ENCODE results near the gene CR1. TPM values are rescaled to one million over a fixed set of nuclear protein-coding genes. Genes with fewer than 3 reads are reported as not detected.
"Not testable (repeated sequence)": the region's sequence is repeated elsewhere in the genome, so short reads cannot be mapped to it uniquely, and the experiment has no call there.

The CR1 gene
- total RNA-seq, 2 experiments from 2014 or later: 0.18 TPM; not detected in 1

DNA sequence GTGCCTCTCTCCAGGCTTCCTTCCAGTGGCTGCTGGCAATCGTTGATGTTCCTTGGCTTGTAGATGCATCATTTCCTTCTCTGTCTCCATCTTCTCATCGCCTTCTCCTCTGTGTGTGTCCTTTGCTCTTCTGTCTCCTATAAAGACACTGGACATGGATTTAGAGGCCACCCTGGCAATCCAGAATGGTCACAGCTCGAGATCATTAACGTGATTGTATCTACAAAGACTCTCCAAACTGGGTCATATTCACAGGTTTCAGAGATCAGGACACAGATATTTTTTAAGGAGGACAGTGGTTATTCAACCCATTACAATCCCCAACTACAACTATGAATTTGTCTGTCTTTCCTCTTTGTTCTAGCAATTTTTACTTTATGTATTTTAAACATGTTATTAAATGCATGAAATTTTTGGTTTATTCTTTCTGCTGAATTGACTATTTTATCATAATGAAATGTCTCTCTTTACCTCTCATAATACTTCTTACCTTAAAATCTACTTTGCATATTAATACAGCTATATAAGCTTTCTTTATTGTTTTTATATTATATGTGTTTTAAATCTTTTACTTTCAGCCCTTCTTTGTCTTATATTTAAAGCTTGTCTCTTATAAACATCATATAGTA, 22.8 kb downstream of the CR1 start:
- Mint-ChIP-seq H3K4me1 (no peaks in the 10 kb centered on the region), H3K27me3 (peaks cover 10% of the 10 kb centered on the region), H3K36me3 (no peaks in the 10 kb centered on the region), H3K9me3 (ENCODE audit: low read depth) (no peaks in the 10 kb centered on the region), H3K27ac (no peak overlapping the region), H3K4me3 (no peak overlapping the region)
- ATAC-seq: no peak
- CTCF ChIA-PET: no interaction called here
- DNase-seq: no peak

DNA sequence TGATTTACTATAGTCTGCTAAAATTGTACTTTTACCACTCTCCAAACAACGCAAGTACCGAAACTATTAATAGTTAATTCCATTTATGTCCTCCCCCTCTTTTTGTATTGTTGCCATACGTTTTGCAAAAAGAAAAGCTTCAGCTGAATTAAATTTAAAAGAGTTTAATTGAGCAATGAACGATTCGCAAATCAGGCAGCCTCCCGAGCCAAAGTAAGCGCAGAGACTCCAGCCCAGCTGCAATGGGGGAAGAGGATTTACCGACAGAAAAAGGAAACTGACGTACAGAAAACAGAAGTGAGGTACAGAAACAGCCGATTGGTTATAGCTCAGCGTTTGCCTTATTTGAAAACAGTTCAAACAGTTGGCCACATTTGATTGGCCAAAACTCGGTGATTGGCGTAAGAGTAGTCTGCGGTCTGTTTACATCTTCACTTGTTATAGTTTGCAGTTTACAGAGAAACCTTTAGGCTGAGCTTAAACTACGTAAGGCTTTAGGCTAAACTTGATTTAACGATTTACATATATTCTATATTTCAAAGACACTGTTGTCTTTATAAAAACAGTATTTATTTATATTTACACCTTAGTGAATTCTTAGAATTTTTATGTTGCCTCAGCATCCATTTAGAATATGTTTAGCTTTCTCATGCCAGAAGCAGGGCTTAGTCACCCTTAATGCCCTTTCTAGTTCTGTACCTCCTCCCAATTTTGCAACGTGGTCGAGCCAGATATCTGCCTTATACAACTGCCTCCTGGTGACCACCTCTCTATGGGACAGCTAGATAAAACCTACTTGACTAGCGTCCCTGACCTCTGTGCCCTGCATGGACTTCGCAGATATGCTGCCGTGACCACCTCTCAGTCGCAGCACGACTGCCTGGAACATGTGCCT, 23.8 kb downstream of the CR1 start:
- no peak overlapping the region for H3K27ac Mint-ChIP-seq
- CTCF ChIA-PET: interaction anchor here (1.2 kb wide), 1 partner anchor 470 kb away, joined by 3 read pairs; no protein-coding TSS in a partner anchor
- no peak for ATAC-seq
- H3K27me3 Mint-ChIP-seq: peaks cover 16% of the 10 kb centered on the region
- no peaks in the 10 kb centered on the region for H3K36me3 Mint-ChIP-seq
- no peaks in the 10 kb centered on the region for H3K9me3 Mint-ChIP-seq (ENCODE audit: low read depth)
- no peak for DNase-seq
- H3K4me3 Mint-ChIP-seq: no peak overlapping the region
- no peaks in the 10 kb centered on the region for H3K4me1 Mint-ChIP-seq

DNA sequence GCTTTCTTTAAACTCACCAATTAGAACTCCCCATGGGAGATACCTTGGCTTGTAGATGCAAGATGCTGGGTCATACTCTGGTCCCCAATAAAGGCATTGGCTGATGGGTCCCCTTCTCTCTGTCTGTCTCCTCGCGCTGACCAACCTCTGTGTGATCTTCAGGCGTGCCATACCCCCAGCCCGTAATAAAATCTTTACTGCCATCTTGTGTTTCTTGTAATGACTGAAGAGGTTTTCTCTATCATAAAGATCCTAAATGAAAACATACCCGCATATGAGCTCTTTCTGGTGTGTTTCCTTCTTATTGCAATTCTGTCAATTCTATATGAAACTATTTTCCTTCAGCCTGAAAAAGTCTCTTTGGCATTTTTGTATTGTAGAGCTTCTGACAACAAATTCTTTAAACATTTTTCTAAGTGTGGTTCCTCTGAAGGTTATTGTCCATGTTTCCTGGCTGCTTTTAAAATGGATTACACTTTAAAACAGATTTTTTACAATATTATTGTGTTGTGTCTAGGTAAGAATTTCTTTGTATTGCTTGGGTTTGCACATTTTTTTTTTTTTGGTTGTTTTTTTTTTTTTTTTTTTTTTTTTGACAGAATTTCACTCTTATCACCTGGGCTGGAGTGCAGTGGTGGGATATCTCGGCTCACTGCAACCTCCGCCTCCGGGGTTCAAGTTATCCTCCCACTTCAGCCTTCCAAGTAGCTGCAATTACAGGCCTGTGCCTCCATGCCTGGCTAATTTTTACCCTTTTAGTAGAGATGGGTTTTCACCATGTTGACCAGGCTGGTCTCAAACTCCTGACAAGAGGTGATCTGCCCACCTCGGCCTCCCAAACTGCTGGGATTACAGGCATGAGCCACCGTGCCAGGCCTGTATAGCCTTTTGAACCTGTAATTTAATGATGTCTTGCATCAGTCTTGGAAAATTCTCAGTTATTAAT, 24.7 kb downstream of the CR1 start:
- peaks cover 20% of the 10 kb centered on the region for H3K27me3 Mint-ChIP-seq
- H3K4me1 Mint-ChIP-seq; H3K9me3 Mint-ChIP-seq (ENCODE audit: low read depth); ATAC-seq; H3K27ac Mint-ChIP-seq; DNase-seq; H3K36me3 Mint-ChIP-seq; H3K4me3 Mint-ChIP-seq: not testable (repeated sequence)
- CTCF ChIA-PET: interaction anchor here (0.7 to 1.2 kb wide), 2 partner anchors 250 to 471 kb away, joined by 3 read pairs; no protein-coding TSS in a partner anchor

DNA sequence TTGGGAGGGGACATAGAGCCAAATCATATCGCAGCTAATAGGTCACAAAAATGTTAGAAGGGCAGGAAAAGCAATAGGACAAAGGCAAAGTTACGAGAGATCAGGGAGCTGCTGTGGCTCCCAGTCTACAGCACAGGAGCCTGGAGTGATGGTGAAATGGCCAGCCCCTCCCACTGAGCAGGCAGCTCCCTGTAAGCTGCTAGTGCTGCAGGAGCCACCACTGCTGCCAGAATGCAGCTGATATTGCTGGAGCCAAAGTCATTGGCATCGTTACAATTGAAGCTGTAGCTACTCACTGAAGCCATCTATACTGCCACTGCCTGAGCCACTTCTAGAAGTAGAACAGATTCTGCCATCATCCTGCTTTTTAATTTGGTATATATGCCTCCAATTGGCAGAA, 29.3 kb downstream of the CR1 start:
- H3K4me1 Mint-ChIP-seq; H3K4me3 Mint-ChIP-seq; H3K36me3 Mint-ChIP-seq; ATAC-seq; DNase-seq; CTCF ChIA-PET; H3K9me3 Mint-ChIP-seq (ENCODE audit: low read depth); H3K27ac Mint-ChIP-seq: not testable (repeated sequence)
- H3K27me3 Mint-ChIP-seq: peaks cover 15% of the 10 kb centered on the region

DNA sequence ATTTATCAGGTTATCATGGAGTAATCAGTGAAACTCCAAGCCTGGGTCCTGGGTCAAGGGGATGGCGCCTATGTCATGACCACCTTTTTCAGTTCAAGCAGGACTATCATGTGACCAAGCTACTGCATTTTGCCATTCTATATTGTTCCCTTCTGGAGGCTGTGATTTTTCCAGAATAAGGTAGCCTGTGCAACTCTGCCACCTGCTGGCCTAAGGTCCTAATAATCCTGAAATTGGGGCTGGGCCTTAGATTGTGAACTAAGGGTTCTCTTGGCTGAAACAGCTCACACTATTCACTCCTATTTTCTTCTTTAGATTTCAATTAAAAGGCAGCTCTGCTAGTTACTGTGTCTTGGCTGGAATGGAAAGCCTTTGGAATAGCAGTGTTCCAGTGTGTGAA, 32.4 kb downstream of the CR1 start:
- H3K4me1 Mint-ChIP-seq; H3K4me3 Mint-ChIP-seq; H3K9me3 Mint-ChIP-seq (ENCODE audit: low read depth); ATAC-seq; H3K27ac Mint-ChIP-seq; H3K36me3 Mint-ChIP-seq; CTCF ChIA-PET; DNase-seq: not testable (repeated sequence)
- H3K27me3 Mint-ChIP-seq: peaks cover 15% of the 10 kb centered on the region

DNA sequence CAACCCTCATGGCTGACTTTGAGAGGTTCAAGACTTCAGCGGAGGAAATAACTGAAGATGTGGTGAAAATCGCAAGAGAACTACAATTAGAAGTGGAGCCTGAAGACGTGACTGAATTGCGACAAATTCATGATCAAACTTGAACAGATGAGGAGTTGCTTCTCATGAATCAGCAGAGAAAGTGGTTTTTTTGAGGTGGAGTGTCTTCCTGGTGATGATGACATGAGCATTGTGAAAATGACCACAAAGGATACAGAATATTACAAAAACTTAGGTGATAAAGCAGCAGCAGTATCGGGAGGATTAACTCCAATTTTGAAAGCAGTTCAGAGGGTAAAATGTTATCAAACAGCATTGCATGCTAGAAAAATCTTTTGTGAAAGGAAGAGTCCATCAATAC, 40.3 kb downstream of the CR1 start:
- H3K4me1 Mint-ChIP-seq; H3K9me3 Mint-ChIP-seq (ENCODE audit: low read depth); H3K36me3 Mint-ChIP-seq; H3K27ac Mint-ChIP-seq; DNase-seq; CTCF ChIA-PET; H3K27me3 Mint-ChIP-seq; H3K4me3 Mint-ChIP-seq: not testable (repeated sequence)
- ATAC-seq: peak; percentile 23

DNA sequence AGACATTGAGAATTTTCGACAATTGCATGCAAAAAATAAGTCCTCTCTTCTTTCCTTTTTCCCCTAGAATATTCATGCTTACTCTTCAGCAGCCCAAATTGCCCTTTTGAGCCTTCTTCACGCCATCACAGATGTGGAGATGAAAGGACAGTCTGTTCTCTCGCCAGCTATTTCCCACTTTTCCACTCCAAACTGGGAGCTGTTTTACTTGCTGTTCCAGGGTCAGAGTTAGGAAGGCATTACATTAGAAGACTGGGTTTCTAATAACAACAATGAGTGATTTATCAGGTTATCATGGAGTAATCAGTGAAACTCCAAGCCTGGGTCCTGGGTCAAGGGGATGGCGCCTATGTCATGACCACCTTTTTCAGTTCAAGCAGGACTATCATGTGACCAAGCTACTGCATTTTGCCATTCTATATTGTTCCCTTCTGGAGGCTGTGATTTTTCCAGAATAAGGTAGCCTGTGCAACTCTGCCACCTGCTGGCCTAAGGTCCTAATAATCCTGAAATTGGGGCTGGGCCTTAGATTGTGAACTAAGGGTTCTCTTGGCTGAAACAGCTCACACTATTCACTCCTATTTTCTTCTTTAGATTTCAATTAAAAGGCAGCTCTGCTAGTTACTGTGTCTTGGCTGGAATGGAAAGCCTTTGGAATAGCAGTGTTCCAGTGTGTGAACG, 50.9 kb downstream of the CR1 start:
- H3K4me1 Mint-ChIP-seq; H3K36me3 Mint-ChIP-seq; H3K27ac Mint-ChIP-seq; H3K27me3 Mint-ChIP-seq; CTCF ChIA-PET; H3K9me3 Mint-ChIP-seq (ENCODE audit: low read depth); H3K4me3 Mint-ChIP-seq; DNase-seq; ATAC-seq: not testable (repeated sequence)

DNA sequence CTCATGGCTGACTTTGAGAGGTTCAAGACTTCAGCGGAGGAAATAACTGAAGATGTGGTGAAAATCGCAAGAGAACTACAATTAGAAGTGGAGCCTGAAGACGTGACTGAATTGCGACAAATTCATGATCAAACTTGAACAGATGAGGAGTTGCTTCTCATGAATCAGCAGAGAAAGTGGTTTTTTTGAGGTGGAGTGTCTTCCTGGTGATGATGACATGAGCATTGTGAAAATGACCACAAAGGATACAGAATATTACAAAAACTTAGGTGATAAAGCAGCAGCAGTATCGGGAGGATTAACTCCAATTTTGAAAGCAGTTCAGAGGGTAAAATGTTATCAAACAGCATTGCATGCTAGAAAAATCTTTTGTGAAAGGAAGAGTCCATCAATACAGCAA, 58.9 kb downstream of the CR1 start:
- H3K27ac Mint-ChIP-seq; CTCF ChIA-PET; DNase-seq; H3K27me3 Mint-ChIP-seq; H3K4me3 Mint-ChIP-seq; H3K4me1 Mint-ChIP-seq; H3K36me3 Mint-ChIP-seq; H3K9me3 Mint-ChIP-seq (ENCODE audit: low read depth): not testable (repeated sequence)
- peak; percentile 58 for ATAC-seq

DNA sequence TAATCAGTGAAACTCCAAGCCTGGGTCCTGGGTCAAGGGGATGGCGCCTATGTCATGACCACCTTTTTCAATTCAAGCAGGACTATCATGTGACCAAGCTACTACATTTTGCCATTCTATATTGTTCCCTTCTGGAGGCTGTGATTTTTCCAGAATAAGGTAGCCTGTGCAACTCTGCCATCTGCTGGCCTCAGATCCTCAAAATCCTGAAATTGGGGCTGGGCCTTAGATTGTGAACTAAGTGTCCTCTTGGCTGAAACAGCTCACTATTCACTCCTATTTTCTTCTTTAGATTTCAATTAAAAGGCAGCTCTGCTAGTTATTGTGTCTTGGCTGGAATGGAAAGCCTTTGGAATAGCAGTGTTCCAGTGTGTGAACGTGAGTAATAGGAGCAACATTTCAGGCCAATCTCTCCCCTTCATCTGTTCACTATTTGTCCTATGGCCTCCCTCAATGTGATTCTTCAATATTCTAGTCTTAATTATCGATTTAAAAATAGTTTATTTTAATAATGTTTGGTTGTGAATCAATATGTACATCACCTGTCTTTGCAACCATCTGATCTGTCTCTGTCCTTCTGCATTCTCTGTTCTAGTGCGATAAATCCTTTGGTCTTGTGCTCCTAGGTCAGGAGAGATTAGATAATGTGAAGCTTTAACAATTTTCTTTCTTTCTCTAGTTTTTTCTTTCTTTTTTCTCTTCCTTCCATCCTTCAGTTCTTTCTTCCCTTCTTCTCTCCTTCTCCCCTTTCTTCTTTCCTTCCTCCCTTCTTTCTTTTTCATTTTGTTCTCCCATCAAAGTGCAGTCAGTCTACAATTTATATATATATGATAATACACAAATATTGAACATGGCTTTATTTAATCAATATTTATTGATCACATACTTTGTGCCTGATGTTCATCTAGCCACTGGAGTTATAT, 69.8 kb downstream of the CR1 start:
- H3K36me3 Mint-ChIP-seq: no peaks in the 10 kb centered on the region
- peaks cover 28% of the 10 kb centered on the region for H3K27me3 Mint-ChIP-seq
- no peak overlapping the region for H3K4me3 Mint-ChIP-seq
- CTCF ChIA-PET: no interaction called here
- no peaks in the 10 kb centered on the region for H3K9me3 Mint-ChIP-seq (ENCODE audit: low read depth)
- no peak overlapping the region for H3K27ac Mint-ChIP-seq
- no peaks in the 10 kb centered on the region for H3K4me1 Mint-ChIP-seq
- ATAC-seq (no peak), DNase-seq (no peak)

DNA sequence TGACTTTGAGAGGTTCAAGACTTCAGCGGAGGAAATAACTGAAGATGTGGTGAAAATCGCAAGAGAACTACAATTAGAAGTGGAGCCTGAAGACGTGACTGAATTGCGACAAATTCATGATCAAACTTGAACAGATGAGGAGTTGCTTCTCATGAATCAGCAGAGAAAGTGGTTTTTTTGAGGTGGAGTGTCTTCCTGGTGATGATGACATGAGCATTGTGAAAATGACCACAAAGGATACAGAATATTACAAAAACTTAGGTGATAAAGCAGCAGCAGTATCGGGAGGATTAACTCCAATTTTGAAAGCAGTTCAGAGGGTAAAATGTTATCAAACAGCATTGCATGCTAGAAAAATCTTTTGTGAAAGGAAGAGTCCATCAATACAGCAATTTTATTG, 76.0 kb downstream of the CR1 start:
- H3K9me3 Mint-ChIP-seq (ENCODE audit: low read depth); H3K36me3 Mint-ChIP-seq; H3K4me3 Mint-ChIP-seq; CTCF ChIA-PET; DNase-seq; H3K27ac Mint-ChIP-seq; H3K4me1 Mint-ChIP-seq: not testable (repeated sequence)
- peaks cover 38% of the 10 kb centered on the region for H3K27me3 Mint-ChIP-seq
- peak; percentile 64 for ATAC-seq

DNA sequence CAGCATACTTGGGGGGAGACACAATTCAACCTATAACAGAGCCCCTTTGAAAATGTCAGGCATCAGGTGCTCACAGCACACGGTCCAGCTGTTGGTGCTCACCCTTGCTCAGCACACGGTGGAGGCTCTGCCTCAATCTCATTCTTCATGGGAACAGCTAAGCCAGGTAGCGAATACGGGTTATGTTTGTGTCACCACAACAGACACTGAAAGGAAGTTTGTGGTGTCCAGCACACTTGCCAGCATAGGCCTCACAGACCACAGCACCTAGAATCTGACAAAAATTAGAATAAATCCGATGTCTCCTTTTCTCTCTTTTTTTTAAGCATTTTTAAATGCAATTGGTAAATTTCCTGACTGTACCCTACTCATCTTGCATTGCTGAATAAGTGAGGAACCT, 77.1 kb downstream of the CR1 start:
- H3K4me3 Mint-ChIP-seq; H3K9me3 Mint-ChIP-seq (ENCODE audit: low read depth); DNase-seq; ATAC-seq; H3K36me3 Mint-ChIP-seq; CTCF ChIA-PET; H3K4me1 Mint-ChIP-seq; H3K27ac Mint-ChIP-seq: not testable (repeated sequence)
- H3K27me3 Mint-ChIP-seq: peaks cover 29% of the 10 kb centered on the region

DNA sequence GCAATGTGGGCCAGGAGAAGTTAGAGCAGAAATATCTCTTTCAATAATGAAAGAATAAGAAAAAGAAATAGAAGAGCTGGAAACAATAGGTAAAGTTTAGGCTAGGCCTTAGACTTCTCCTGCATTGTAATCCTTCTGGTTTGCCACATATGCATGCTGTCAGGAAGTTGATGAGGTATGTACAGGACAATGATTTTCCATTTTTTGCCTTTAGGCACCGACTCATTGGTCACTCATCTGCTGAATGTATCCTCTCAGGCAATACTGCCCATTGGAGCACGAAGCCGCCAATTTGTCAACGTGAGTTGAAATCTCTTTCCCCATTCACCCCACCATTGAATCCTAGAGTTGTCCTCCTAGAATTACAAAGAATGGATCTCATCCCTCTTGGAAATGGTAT, 79.4 kb downstream of the CR1 start:
- ATAC-seq; H3K9me3 Mint-ChIP-seq (ENCODE audit: low read depth); H3K27ac Mint-ChIP-seq; DNase-seq; H3K36me3 Mint-ChIP-seq; H3K4me3 Mint-ChIP-seq; H3K4me1 Mint-ChIP-seq: not testable (repeated sequence)
- CTCF ChIA-PET: interaction anchor here (0.8 kb wide), 1 partner anchor 97 kb away, joined by 3 read pairs; no protein-coding TSS in a partner anchor
- H3K27me3 Mint-ChIP-seq: peaks cover 31% of the 10 kb centered on the region
